Mammary epithelial cell (primary cell): ENCODE results near the gene PVR.

Experiments
- CTCF ChIP-seq, 2 donors: IDR thresholded peaks in 1 of 2; conservative IDR thresholded peaks in 1 of 2; 2 replicates each; pipeline ENCODE4 v1.5.1; 2011 to 2012; ENCODE audit warnings: inconsistent platforms in 2 of 2, low read length in 2 of 2, mild to moderate bottlenecking in 2 of 2, control low read depth in 1 of 2, low read depth in 1 of 2; ENCODE audit not compliant: insufficient read depth in 1 of 2; ENCODE audit errors: extremely low read depth in 1 of 2
- EZH2 ChIP-seq: IDR thresholded peaks from 2 replicates; pipeline ENCODE4 v1.6.1; 2012; ENCODE audit warnings: low read length, inconsistent platforms, borderline replicate concordance

- TF ChIP-seq CTCF (conservative IDR thresholded peaks at IDR 0.05 in 1 of 2, IDR thresholded peaks at IDR 0.05 in 1 of 2; ENCODE audit: extremely low read depth in 1 of 2, insufficient read depth in 1 of 2, low read depth in 1 of 2, low read length in 2 of 2), result no peak
- TF ChIP-seq EZH2, result no peak
Measured at GRCh38 chr19:44672226-44672625, 28.5 kb downstream of the PVR start.
